Measurements from ENCODE around the gene HASPIN. TPM values are rescaled to one million over a fixed set of nuclear protein-coding genes. Genes with fewer than 3 reads are reported as not detected.

Gene HASPIN
- total RNA-seq, 1 donor from 2014 or later = 22.9 TPM

DNA sequence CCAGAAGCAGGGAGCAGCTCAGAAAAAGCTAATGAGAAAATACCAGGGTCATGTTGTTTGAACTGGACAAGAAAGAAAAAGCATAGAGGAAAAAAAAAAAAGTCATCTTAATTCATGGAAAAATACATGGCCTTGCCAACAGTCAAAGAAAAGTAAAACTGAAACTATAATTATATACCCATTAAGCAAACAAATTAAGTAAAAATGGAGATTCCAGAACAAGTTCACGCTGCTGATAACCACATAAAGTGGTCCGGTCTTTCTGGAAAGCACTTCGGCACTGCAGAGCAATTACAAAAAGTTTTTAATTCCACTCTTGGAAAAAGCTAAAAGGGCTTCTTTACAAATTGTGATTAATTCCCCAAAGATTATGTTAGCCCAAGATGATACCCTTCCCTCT, 15.3 kb upstream of the HASPIN start:
- no peak overlapping the region for H3K4me3 Mint-ChIP-seq
- H3K27ac Mint-ChIP-seq (ENCODE audit: unreplicated experiment) = no peak overlapping the region
- TF ChIP-seq CTCF (conservative IDR thresholded peaks at IDR 0.05) = no peak
- no peaks in the 10 kb centered on the region for H3K27me3 Mint-ChIP-seq (ENCODE audit: low read depth)
- H3K36me3 Mint-ChIP-seq (ENCODE audit: low read depth) = peaks cover 6% of the 10 kb centered on the region
- DNase-seq (ENCODE audit: low read depth, low spot score) = no peak
- no peaks in the 10 kb centered on the region for H3K4me1 Mint-ChIP-seq
- no peaks in the 10 kb centered on the region for H3K9me3 Mint-ChIP-seq

- TF ChIP-seq CTCF (conservative IDR thresholded peaks at IDR 0.05) = no peak
- no peaks in the 10 kb centered on the region for H3K4me1 Mint-ChIP-seq
- H3K36me3 Mint-ChIP-seq (ENCODE audit: low read depth) = peaks cover 11% of the 10 kb centered on the region
- no peak overlapping the region for H3K4me3 Mint-ChIP-seq
- no peaks in the 10 kb centered on the region for H3K9me3 Mint-ChIP-seq
- H3K27ac Mint-ChIP-seq (ENCODE audit: unreplicated experiment) = no peak overlapping the region
- H3K27me3 Mint-ChIP-seq (ENCODE audit: low read depth) = no peaks in the 10 kb centered on the region
- DNase-seq (ENCODE audit: low read depth, low spot score) = no peak
Observed at GRCh38 chr17:3710951-3711383, 12.7 kb upstream of the HASPIN start.

- H3K36me3 Mint-ChIP-seq (ENCODE audit: low read depth) = peaks cover 11% of the 10 kb centered on the region
- no peaks in the 10 kb centered on the region for H3K4me1 Mint-ChIP-seq
- no peak for DNase-seq (ENCODE audit: low read depth, low spot score)
- H3K27me3 Mint-ChIP-seq (ENCODE audit: low read depth) = no peaks in the 10 kb centered on the region
- TF ChIP-seq CTCF (conservative IDR thresholded peaks at IDR 0.05) = no peak
- no peak overlapping the region for H3K27ac Mint-ChIP-seq (ENCODE audit: unreplicated experiment)
- H3K9me3 Mint-ChIP-seq = no peaks in the 10 kb centered on the region
- H3K4me3 Mint-ChIP-seq = no peak overlapping the region
Observed at GRCh38 chr17:3712811-3713463, 10.8 kb upstream of the HASPIN start.

- TF ChIP-seq CTCF (conservative IDR thresholded peaks at IDR 0.05) = no peak
- Mint-ChIP-seq H3K4me1 (peaks cover 5% of the 10 kb centered on the region), H3K36me3 (ENCODE audit: low read depth) (peaks cover 11% of the 10 kb centered on the region), H3K27me3 (ENCODE audit: low read depth) (no peaks in the 10 kb centered on the region), H3K4me3 (no peak overlapping the region), H3K9me3 (no peaks in the 10 kb centered on the region), H3K27ac (ENCODE audit: unreplicated experiment) (no peak overlapping the region)
- DNase-seq (ENCODE audit: low read depth, low spot score) = no peak
Observed at GRCh38 chr17:3715296-3715695, 8.4 kb upstream of the HASPIN start.

- no peak for TF ChIP-seq CTCF (conservative IDR thresholded peaks at IDR 0.05)
Observed at GRCh38 chr17:3718201-3718600, 5.5 kb upstream of the HASPIN start.

More at GRCh38 chr17:3718201-3718600, 5.5 kb upstream of the HASPIN start:
- Mint-ChIP-seq H3K4me1 (peaks cover 15% of the 10 kb centered on the region), H3K9me3 (no peaks in the 10 kb centered on the region), H3K36me3 (ENCODE audit: low read depth) (peaks cover 6% of the 10 kb centered on the region), H3K27me3 (ENCODE audit: low read depth) (no peaks in the 10 kb centered on the region), H3K4me3 (peak overlapping the region; percentile 19), H3K27ac (ENCODE audit: unreplicated experiment) (no peak overlapping the region)
- no peak for DNase-seq (ENCODE audit: low read depth, low spot score)
